Midbrain (tissue), 1 donor: ENCODE measurements around the gene CCDC149.

Experiments
- DNase-seq: peaks from one replicate; lab custom pipeline; 2025; lab: John Stamatoyannopoulos, UW

The CCDC149 gene

GRCh38 chr4:24843096-24843495 lies 69.7 kb downstream of the CCDC149 start:
- no peak for DNase-seq

- DNase-seq: no peak
Measured at GRCh38 chr4:24842356-24842755, 70.5 kb downstream of the CCDC149 start.

GRCh38 chr4:24840826-24841543 lies 71.9 kb downstream of the CCDC149 start:
- no peak for DNase-seq

- DNase-seq: no peak
Measured at GRCh38 chr4:24840362-24840761, 72.5 kb downstream of the CCDC149 start.

- DNase-seq: no peak
Measured at GRCh38 chr4:24837781-24838180, 75.1 kb downstream of the CCDC149 start.

GRCh38 chr4:24837336-24837735 lies 75.5 kb downstream of the CCDC149 start:
- DNase-seq: no peak

- no peak for DNase-seq
Measured at GRCh38 chr4:24836661-24837242, 76.1 kb downstream of the CCDC149 start.

GRCh38 chr4:24835696-24836095 lies 77.1 kb downstream of the CCDC149 start:
- no peak for DNase-seq

GRCh38 chr4:24831637-24832036 lies 81.2 kb downstream of the CCDC149 start:
- DNase-seq: no peak

- no peak for DNase-seq
Measured at GRCh38 chr4:24824720-24825119, 88.1 kb downstream of the CCDC149 start.

GRCh38 chr4:24820541-24820940 lies 92.3 kb downstream of the CCDC149 start:
- DNase-seq: no peak

- peak; percentile 27 for DNase-seq
Measured at GRCh38 chr4:24816797-24817196, 96.0 kb downstream of the CCDC149 start.

GRCh38 chr4:24813732-24814131 lies 99.1 kb downstream of the CCDC149 start:
- DNase-seq: no peak

- DNase-seq: no peak
Measured at GRCh38 chr4:24810871-24811631, 101.8 kb downstream of the CCDC149 start.

GRCh38 chr4:24809815-24810405 lies 102.9 kb downstream of the CCDC149 start:
- DNase-seq: no peak

- no peak for DNase-seq
Measured at GRCh38 chr4:24809376-24809775, 103.5 kb downstream of the CCDC149 start.

- DNase-seq: no peak
Measured at GRCh38 chr4:24808955-24809354, 103.9 kb downstream of the CCDC149 start.

GRCh38 chr4:24808261-24808660 lies 104.6 kb downstream of the CCDC149 start:
- no peak for DNase-seq

- no peak for DNase-seq
Measured at GRCh38 chr4:24807611-24808010, 105.2 kb downstream of the CCDC149 start.

- no peak for DNase-seq
Measured at GRCh38 chr4:24806206-24806990, 106.4 kb downstream of the CCDC149 start.

GRCh38 chr4:24805566-24805965 lies 107.3 kb downstream of the CCDC149 start:
- no peak for DNase-seq

GRCh38 chr4:24805067-24805466 lies 107.8 kb downstream of the CCDC149 start:
- DNase-seq: no peak
